NCI-H1694 (cell line): ENCODE results near the gene SOX13.
"Not testable (repeated sequence)": the region's sequence is repeated elsewhere in the genome, so short reads cannot be mapped to it uniquely, and the experiment has no call there.

Experiments
- DNase-seq: peaks from one replicate; lab custom pipeline; 2025; lab: John Stamatoyannopoulos, UW

SOX13 gene

DNA sequence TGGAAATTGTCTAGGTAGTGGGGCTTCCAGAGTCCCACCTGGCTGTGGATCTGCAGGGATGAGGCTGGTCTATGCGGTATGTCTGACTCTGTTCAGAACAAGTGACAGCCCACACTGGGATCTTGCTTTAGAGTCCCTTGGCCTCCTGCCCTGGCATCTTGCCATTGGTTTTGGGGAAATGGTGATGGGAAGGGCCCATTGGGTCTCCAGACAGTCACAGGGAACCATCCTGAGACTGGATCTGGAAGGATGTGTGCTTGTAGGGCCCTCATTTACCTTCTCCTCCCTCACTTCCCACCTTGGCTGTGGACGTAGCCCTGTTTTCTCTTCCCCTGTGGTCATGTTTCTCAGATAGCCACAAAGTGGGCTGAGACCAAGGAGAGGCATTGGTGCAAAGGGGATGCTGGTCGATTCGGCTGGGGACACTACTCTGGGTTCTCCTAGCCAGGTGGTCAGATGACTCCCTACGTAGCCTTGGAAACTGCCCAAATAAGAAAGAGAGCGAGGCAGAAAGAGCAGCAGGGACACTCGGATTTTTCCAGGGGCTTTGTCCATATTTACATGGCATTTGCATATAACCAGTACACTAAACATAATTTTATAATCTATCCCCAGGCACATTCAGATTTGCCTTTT is 15.1 kb downstream of the SOX13 start:
- no peak for DNase-seq

DNA sequence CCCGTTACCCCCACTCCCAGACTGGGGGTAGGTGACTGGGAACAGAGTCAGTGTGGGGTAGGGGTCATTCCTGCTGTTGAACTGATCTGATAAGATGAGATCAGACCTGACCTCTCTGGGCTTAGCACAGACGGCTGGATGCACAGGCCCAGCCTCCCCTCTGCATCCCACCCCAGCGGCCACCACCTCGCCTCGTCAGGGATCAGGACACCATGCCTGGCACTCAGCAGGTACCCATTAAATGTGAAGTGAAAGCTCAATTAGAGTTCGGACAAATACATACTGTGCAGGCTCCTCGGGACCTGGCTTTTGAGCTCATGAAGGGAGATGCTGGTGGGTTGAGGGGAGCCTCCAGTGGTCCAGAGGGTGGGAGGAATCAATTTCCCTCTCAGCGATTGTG is 15.7 kb downstream of the SOX13 start:
- DNase-seq: no peak

DNA sequence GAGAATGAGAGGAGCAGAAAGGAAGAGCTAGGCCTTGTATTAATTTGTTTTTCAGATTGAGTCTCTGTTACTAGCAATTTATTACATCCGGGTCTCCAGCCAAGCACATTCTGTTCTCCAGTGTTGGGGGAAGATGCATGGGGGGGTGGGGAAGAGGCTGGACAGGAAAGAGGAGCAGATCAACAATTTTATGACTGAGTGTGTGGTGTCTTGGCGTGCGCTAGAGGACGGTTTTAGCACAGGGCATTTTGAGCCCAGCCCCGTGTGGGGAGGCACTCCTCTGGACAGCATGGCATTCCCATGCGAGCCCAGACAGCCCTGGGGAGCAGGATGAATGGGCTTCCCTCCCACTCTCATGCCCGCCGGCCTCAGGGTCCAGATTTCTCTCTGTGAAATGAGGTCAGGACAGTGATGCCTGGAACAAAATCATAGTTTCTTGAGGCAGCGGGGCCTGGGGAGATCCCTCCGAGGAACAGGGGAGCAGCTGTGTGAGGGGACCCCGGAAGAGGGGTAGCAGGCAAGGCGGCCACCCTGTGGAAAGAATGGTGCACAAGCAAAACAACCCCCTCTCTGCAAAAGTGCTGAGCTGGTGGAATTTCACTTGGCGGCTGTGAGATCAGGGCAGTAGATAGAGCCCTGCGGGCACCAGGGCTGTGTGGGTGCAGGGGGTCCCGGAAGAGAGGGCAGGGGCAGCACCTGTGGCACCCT is 16.3 kb downstream of the SOX13 start:
- no peak for DNase-seq

DNA sequence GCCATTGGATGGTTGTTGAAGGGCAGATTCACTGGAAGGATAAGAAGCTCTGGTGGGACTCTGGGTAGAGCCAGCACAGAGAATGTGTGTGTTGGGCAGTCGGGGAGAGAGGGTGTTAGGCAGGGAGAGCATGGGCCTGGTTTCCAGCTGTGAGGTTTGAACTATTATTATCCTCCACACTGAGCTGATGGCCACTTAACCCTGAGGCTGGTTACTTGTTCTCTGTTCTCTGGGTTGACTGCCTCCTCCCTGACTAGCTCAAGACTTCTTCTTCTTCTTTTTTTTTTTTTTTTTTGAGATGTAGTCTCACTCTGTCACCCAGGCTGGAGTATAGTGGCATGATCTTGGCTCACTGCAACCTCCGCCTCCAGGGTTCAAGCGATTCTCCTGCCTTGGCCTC is 17.2 kb downstream of the SOX13 start:
- DNase-seq: not testable (repeated sequence)

DNA sequence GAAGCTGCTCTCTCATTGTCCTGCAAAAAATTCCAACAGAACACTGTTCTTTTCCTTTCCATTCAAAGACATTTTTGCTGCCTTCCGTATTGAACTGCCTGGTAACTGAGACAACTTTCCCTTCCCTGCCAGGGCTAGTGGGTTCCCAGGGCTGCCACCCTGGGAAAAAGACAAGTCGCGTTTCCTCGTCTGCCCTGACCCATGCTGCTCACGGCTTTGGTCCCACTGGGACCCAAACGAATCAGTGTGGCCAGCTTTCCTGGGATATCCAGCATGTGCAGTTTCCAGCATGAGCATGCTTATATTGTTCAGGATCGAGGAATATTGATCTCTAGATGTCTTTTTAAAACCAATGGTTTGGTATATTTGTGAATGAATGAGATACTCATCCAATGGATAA is 18.2 kb downstream of the SOX13 start:
- DNase-seq: no peak

DNA sequence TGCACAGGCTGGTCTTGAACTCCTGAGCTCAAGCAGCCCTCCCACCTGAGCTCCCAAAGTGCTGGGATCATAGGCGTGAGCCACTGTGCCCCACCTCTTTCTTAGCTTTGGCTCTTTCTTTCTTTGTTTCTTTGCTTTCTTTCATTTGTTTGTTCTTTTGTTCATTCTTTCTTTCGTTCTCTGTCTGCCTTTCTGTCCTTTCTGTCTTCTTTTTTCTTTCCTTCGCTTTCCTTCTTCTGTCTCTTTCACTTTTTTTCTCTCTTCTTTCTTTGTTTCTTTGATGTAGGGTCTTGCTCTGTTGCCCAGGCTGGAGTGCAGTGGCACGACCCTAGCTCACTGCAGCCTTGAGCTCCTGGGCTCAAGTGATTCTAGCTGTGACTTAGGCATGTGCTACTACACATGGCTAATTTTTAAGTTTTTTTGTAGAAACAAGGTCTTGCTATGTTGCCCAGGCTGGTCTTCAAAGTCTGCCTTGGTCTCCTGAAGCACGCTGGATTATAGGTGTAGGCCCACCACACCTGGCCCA is 18.9 kb downstream of the SOX13 start:
- DNase-seq: no peak

DNA sequence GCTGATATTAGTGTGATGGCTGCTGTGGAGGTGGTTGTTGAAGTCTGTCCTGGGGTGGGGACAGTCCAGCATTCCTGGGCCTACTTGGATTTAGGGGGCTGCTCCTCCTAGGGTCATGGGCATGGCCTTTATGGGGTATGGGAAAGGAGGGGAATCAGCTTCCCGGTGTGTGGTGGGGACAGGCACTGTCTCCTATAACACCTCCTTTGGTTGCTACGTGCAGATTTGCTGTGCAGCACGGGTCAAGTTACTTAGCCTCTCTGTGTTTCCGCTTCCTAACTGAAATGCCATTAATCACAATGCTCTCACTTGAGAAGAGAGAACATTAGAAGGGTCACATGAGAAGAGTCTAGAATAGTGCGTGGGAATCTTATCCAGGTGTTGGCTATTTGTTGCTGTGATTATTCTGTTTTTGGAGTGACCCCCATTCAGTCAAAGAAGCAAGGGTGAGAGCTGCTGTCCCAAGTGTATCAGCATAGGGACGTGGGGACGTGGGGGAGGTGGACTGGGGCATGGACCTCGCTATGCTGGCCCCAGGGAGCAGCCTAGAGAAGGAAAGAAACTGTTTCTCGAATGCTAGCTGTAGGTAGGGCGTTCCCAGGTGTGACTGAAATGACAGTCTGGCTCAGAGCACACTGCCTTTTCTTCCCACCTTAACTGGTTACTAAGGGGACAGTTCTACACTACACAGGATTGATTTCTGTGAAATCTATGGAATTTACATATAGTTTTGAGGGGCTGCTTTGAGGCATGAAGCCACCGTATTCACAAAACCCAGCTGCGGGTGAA is 19.9 kb downstream of the SOX13 start:
- DNase-seq: no peak

DNA sequence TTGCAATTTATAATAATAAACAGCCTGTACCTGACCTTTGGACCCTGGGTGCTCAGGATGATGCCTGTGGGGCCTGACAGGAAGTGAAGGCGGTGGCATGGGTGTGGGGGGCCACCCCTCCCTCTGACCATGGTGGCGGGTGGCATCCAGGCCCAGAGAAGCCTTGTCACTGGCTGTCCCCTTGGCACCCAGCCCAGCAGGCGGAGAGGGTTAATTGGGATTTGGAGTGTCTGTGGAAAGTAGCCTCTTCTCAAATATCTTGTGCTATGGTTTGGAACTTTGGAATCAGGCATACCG is 20.5 kb downstream of the SOX13 start:
- DNase-seq: no peak

DNA sequence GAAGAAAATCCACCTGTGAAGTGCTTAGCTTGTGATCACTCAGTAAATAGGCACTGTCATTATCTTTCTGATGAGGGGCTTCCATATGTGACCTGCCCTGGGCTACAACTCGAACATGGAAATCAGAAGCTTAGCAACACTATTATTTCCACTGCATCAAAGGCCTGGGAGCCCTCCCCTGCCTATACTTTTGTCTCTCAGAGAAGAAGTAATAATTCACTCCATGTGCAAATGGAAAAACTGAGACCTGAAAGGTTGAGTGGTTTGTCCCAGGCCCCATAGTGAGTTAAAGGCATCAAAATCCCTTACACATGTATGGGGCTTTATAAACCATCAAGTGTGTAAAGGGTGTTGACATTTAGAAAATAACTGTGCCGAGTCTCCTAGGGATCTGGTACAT is 20.9 kb downstream of the SOX13 start:
- DNase-seq: no peak

DNA sequence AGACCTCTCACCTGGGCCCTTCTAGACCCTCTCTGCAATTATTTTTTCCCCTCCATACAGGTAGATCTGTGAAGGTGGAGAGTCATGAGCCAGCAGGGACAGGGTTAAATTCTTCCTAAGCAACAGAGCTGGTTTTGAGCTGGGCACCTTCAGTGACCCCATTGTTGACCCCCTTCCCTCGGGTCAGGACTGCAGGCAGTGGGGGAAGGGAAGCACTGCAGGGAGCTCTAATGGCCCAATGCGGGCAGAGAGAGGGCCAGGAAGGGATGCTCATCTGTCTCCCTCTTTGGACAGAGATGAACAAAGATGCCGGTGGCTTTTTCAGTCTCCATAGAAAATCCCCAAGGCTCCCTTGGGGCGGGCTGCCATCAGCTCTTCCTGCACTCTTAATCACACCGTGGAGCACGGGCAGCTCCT is 21.4 kb downstream of the SOX13 start:
- DNase-seq: no peak

DNA sequence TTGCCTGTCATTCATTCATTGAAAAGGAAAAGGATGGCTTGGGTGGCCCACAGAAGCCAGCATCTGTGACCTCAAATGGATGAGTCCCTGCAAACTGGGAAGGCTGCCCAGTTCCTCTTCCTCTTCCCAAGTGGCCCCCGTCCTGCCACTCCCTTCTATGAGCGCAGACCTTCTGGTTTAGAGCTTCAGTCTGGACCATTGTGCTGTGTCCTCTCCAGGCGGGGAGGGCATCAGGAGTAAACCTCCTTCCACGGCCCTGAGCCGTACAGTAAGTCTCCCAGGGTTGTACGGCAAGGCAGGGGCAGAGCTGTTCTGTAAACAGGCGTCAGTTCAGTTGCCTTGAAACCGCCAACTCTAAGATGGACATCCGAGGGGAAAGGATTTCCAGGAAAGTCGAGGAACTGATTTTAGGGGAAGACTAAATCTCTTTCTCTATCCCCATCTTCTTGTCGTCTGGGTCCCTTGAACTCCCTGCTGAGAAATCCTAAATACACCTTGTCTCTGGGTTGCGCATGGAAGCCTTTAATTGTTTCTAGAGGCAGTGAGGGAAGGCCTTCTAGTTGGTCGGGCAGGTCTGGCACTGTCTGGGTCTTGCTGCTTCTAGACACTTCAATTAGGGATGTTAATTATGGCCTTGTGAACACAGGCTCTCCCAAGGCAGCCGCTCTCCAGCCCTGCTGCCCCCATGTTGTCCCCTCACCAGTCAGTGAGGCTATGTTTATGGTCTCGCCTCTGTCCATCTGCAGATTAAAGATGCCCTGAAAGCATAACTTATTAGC is 22.1 kb downstream of the SOX13 start:
- DNase-seq: no peak

DNA sequence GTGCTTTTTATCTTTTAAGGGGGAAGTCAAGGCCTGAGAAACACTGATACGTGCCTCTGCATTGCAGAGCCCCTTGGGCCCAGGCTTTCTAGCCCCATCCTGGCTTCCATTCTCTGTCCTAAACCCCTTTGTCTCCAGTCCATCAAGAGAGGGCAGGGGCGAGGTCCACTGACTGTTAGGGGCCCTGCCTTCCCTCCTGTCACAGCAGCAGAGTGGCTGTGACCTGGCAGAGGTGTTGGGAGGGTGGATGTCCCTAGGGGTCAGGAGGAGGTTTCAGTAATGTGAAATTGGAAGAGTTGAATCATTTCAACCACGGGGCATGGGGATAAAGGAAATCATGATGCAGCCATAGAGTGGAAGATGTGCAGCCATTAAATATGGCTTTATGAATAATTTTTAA is 24.0 kb downstream of the SOX13 start:
- DNase-seq: no peak

DNA sequence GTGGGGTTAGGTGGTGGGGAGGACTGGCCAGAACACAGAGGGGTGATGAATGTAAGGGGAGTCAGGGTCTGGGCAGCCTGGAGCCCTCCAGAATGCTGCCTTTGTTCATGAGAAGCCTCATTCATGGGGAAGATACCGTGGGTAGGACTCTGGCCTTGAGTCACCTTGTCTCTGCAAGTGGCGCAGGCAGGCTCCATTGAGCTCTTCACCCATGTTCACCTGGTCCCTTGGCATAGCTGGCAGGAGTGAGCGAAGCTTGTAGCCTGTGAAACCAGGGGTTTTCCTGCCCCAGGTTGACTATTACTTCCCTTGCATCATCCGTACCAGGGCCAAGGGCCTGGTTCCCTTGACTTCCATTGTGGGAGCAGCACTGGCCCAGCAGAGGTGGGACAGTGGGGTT is 25.8 kb downstream of the SOX13 start:
- DNase-seq: no peak

DNA sequence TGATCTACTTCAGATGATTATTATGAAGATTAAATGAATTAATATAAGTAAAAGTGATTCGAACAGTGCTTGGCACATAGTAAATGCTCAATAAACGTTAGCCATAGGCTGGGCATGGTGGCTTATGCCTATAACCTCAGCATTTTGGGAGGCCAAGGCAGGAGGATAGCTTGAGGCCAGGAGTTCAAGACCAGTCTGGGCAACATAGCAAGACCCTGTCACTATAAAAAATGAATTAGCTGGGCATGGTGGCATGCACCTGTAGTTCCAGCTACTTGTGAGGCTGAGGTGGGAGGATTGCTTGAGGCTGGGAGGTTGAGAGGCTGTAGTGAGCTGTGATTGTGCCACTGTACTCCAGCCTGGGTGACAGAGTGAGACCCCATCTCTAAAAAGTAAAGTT is 26.8 kb downstream of the SOX13 start:
- not testable (repeated sequence) for DNase-seq

DNA sequence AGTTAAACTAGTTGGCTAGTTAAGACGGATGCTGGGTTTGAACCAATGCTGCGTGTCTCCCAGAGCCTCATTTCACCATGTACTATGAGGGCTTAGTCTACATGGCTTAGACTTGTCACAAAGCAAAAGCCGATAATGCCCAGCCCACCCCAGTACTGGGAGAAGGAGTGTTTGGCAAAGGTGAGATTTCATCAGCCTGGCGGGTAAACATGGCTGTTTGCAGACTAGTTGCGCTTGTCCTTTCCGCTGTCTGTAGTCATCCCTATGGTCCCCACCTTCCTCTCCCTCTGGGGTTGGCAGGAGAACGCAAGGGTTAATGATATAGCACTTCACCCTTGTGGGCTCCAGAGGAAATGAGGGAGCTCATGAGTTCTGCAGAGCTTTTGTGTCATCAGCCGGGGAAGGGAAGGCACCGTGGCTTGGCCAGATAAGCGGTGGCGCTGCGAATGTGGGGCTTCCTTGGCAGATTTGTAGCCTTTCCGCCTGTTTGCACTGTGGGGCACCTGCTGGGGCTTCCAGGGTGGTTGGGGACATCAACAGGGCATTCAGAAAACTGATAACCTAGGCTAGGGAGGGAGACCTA is 29.2 kb downstream of the SOX13 start:
- DNase-seq: no peak

DNA sequence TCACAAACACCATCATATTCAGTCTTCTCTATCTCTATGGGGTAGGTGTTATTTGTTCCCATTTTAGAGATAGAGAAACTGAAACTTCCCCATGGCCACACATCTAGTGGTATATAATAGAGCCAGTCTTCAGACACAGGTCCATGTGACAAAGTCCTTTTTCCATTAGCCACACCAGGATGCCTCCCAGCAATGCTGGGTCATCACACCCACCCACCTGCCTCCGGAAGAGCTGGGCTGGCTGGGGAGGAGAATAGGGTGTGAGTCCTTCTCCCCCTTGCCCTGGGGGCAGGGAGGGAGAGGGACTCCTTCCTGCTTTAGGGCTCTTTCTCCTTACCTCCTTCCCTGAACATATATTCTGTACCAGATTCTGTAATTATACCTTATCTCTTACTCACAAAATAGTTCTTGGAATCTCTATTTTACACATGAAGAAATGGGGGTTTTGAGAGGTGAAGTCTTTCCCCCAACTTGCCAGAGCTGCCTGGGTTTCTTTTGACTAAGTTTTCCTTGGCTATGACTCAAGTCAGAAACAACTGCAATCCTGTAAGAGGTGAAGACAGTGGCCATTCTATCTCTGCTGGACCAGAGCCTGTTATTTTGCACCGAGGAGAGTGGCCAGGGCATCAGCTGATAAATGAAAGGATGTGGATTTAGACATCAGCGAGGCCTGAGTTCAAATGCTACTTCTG is 30.0 kb downstream of the SOX13 start:
- no peak for DNase-seq

DNA sequence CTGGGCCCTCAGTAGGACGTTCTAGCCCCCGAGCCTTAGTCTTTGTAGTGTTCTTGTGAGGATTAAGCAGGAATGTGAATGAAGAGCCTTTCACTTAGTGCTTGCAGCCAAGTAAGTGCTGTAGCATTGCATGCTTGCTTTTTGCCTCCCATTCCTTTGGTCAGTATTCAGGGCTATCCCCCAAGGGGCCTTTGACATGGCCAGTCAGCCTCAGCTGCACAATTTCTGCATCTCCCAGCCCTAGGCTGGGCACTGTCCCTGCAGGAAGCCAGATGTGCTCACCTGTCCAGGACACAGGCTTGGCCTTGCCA is 30.5 kb downstream of the SOX13 start:
- no peak for DNase-seq

DNA sequence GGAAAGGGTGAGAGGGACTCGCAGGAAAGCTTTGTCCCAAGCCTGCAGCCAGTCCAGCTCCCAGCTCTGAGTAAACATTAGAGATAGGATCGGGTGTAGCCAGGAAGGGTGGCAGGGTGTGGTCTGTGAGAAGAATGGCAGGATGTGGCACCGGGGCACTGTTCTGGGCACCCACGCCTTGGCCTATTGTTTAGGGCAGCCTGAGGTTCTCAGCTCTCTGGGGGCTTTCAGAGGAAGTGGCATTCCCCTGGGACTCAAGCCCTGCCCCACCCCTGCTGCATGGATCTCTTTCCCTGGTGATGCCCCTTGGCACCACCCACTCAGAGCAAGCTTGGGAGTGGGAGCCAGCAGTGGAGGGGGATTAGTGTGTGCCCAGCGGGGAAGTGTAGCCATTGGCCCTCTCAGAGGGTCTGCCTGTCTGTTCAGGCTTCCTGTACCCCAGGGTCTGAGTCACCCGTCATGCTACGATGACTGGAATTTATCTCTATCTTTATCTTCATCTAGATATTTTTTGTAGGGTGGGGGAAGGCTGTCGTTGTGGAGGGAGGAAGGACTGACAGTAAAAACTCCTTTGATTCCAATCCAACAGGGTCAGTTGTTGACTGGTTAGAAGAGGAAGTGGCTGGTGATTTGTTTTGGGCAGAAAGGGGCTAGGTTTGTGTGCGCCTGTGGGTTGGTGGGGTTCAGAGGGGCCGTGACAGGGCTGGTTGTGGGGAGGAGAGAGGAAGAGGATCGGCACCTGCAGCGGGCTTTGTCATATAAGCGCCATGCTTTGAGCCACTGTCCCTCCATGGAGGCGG is 31.6 kb downstream of the SOX13 start:
- no peak for DNase-seq

DNA sequence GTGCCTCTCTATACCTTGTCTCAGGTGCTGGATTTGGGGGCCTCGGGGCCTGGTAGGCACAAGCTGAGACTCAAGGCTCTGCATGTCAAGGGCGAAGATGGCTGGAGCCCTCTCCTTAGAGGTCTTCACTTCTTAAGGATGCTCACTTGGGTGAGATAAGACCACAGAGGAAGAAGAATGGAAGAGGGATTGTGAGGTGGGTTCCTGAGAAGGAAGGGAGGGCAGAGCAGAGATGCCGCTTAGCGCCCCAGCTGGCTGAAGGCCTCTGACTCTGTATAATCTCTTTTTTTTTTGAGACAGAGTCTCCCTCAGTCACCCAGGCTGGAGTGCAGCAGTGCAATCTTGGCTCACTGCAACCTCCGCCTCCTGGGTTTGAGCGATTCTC is 32.2 kb downstream of the SOX13 start:
- DNase-seq: no peak

DNA sequence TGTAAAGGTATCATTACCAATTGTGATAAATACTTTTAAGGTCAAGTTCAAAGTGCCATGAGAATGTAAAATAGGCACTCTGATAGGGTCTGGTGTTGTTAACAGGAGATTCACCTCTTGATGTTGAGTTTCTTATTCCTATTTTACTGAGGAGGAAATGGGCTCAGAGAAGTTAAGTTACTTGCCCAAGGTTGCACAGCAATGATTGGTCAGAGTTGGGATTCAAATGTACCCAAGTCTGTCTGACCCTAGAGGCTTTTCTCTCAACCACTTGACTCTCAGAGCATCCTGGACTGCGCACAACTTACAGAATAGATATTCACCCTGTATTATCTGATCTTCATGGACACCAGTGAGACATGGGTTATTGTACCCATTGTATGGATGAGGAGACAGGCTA is 33.9 kb downstream of the SOX13 start:
- no peak for DNase-seq

DNA sequence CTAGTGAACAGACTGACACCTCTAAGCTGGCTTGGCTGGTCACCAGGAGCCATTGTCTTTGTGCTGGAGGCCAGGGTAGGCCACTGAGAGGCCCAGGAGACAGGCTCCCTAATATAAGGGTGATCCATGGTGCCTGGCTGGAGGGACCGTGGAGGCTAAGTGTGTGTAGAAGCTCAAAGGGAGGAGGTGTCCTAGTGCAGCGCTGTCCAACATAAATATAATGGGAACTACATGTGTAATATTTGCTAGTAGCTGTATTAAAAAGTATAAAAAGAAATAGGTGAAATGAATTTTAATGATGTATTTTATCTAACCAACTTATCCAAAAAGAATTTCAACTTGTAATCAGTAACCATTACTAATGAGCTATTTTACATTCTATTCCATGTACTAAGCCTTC is 35.0 kb downstream of the SOX13 start:
- DNase-seq: no peak
